NCI-H128 (cell line): ENCODE data around the gene SEC16B.

Source experiments
- DNase-seq: peaks from one replicate; lab custom pipeline; 2025; ENCODE audit not compliant: unreplicated experiment; lab: John Stamatoyannopoulos, UW

Gene SEC16B

GRCh38 chr1:177914603-177915002 lies 55.3 kb downstream of the SEC16B start:
- no peak for DNase-seq

GRCh38 chr1:177913762-177914540 lies 55.9 kb downstream of the SEC16B start:
- no peak for DNase-seq

GRCh38 chr1:177912991-177913390 lies 56.9 kb downstream of the SEC16B start:
- no peak for DNase-seq

- DNase-seq: no peak
Measured at GRCh38 chr1:177909416-177909815, 60.4 kb downstream of the SEC16B start.

- no peak for DNase-seq
Measured at GRCh38 chr1:177907000-177907399, 62.9 kb downstream of the SEC16B start.

GRCh38 chr1:177905686-177906085 lies 64.2 kb downstream of the SEC16B start:
- no peak for DNase-seq

DNA sequence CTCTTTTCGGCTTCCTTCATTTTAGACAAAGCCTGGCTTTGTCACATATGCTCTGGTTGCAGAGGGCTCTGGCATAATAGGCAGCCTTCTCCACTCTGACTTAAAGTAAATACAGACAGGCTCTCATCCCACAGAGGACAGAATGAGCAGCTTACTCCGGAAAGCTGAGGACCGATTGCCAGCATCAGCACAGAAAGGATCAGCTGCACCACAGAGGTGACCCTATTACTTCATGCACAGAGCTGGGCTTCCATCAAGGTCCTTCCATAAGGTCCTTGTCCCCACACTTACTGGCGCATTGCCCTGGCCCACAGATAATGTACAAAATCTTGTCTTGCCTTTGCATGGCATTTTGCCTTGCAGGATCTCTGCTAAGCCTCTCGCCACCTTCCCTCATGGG lies 67.6 kb downstream of the SEC16B start:
- DNase-seq: no peak

DNA sequence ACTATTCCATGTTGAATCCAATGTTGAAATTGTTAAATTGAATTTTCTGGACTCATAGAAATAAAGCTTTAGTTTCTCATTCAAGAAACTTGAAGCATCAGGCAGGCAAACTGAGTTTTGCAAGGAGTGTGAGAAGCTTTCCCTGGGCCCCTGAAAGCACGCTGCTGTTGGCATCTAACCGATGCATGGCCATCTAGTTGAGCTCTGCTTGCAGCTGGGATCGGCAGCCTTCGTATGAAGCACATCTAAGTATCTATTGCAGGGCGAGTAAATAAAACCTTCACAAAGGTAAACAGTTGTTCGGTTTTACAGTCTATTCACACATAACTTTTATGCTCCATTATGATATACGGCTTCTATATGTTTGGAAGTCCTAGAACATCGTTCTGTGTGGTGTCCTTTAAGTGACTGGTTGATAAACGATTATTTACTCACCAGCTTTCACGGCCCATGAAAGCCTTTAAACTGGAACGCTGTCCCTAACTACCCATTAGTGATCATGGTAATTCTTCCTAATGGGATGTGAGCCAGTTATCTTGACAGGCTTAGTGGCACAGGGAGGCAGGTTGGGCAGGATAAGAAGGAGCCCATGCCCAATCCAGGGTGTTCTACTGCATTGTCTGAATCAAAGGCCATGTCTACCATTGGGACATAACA lies 71.7 kb downstream of the SEC16B start:
- DNase-seq: no peak

DNA sequence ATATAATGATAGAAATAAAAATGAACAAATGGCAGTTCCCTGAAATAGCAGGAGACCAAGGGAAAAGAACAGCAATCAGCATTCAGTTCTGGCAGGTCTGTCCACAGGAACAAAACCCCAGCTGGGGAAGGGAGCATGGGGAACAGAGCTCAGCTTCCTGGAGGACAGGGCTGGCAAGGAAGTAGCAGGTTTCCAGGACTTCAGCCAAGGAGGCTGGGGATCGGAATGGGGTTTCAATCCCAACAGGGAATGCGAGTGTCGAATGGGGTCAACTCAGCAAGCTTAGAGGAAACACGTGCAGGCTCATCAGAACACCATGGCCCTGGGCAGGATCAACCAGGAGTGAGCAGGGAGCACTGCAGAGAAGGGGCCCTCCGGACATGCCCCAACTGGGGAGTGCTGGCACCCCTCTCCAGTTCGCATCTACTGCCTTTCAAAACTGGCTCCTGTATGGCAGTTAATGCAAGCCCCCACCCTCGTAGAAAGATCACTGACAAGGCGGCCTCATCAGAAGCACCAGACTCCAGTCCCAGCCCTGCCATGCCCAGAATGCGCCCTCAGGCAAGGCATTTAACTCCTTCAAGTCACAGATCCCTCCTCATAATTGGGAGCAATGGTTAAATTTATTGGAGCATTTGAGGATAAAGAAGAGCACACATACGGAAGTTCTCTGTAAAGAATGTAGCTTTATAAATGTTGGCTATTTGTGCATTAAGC lies 72.4 kb downstream of the SEC16B start:
- DNase-seq: no peak
